Measurements from ENCODE around the gene GPR155. TPM values are rescaled to one million over a fixed set of nuclear protein-coding genes. Genes with fewer than 3 reads are reported as not detected.

The GPR155 gene
- total RNA-seq, 1 experiment from 2014 or later, result 2.1 TPM

DNA sequence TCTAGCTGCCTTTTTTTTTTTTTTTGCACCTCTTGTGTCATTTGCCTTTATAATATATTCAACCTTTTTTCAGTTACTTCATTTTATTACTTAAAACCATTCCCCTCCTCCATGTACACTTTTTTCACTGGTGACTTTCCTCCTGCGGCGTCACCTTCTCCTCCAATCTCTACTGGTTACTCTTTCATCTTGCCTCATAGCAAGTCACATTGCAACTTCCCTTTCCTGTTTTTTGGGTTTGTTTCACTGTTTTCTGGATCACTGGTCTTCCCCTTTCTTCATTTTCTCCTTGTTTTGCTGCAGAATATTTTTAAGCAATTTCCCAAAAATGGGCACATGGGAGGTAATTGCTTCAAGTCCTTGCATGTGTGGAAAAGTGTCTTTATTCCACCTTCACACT is 37.7 kb upstream of the GPR155 start:
- POLR2A ChIA-PET, result interaction anchor here (0.6 kb wide), 1 partner anchor 32 kb away, joined by 3 read pairs; no protein-coding TSS in a partner anchor
- TF ChIP-seq TCF7L2 (IDR thresholded peaks at IDR 0.05; ENCODE audit: low read depth, low read length), result no peak
- TF ChIP-seq, protein P1, sequence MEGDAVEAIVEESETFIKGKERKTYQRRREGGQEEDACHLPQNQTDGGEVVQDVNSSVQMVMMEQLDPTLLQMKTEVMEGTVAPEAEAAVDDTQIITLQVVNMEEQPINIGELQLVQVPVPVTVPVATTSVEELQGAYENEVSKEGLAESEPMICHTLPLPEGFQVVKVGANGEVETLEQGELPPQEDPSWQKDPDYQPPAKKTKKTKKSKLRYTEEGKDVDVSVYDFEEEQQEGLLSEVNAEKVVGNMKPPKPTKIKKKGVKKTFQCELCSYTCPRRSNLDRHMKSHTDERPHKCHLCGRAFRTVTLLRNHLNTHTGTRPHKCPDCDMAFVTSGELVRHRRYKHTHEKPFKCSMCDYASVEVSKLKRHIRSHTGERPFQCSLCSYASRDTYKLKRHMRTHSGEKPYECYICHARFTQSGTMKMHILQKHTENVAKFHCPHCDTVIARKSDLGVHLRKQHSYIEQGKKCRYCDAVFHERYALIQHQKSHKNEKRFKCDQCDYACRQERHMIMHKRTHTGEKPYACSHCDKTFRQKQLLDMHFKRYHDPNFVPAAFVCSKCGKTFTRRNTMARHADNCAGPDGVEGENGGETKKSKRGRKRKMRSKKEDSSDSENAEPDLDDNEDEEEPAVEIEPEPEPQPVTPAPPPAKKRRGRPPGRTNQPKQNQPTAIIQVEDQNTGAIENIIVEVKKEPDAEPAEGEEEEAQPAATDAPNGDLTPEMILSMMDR (IDR thresholded peaks at IDR 0.05), result no peak
- TF ChIP-seq SIN3A (IDR thresholded peaks at IDR 0.05; ENCODE audit: borderline replicate concordance, insufficient read depth, low read depth, low read length), result no peak
- TF ChIP-seq, protein P2, sequence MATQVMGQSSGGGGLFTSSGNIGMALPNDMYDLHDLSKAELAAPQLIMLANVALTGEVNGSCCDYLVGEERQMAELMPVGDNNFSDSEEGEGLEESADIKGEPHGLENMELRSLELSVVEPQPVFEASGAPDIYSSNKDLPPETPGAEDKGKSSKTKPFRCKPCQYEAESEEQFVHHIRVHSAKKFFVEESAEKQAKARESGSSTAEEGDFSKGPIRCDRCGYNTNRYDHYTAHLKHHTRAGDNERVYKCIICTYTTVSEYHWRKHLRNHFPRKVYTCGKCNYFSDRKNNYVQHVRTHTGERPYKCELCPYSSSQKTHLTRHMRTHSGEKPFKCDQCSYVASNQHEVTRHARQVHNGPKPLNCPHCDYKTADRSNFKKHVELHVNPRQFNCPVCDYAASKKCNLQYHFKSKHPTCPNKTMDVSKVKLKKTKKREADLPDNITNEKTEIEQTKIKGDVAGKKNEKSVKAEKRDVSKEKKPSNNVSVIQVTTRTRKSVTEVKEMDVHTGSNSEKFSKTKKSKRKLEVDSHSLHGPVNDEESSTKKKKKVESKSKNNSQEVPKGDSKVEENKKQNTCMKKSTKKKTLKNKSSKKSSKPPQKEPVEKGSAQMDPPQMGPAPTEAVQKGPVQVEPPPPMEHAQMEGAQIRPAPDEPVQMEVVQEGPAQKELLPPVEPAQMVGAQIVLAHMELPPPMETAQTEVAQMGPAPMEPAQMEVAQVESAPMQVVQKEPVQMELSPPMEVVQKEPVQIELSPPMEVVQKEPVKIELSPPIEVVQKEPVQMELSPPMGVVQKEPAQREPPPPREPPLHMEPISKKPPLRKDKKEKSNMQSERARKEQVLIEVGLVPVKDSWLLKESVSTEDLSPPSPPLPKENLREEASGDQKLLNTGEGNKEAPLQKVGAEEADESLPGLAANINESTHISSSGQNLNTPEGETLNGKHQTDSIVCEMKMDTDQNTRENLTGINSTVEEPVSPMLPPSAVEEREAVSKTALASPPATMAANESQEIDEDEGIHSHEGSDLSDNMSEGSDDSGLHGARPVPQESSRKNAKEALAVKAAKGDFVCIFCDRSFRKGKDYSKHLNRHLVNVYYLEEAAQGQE (IDR thresholded peaks at IDR 0.05; ENCODE audit: insufficient read depth in 1 of 2, low read depth in 2 of 2, low read length in 1 of 2), result no peak
- no peaks in the 10 kb centered on the region; the same call in 1 of the 2 replicates for H3K9me3 ChIP-seq (ENCODE audit: control insufficient read depth, insufficient read depth, low read depth, low read length)
- BruUV-seq (replicated peaks), result no TSS peak
- H3K4me1 ChIP-seq (ENCODE audit: control insufficient read depth, insufficient read depth, low read length), result no peaks in the 10 kb centered on the region
- H3K27me3 ChIP-seq (ENCODE audit: control insufficient read depth, insufficient read depth, low read length), result peaks cover 16% of the 10 kb centered on the region
- H3K27ac ChIP-seq (ENCODE audit: low read length), result no peak overlapping the region
- CTCF ChIA-PET, result no interaction called here
- in situ Hi-C loops (cut with HindIII; ENCODE audit: low pct_unique_long_range_greater_than_20kb, low sequenced_read_pairs) (loop anchor here (5.0 kb wide), 1 partner anchor 37 kb away; the partner anchor contains the start of gene GPR155), intact Hi-C loops (cut with micrococcal nuclease; ENCODE audit: unreplicated experiment) (no loop called here)
- H3K4me3 ChIP-seq (ENCODE audit: low read depth in 2 of 2, low read length in 2 of 2), result no peak overlapping the region
- H3K36me3 ChIP-seq (ENCODE audit: control insufficient read depth, insufficient read depth, low read length), result no peaks in the 10 kb centered on the region
- DNase-seq (ENCODE audit: low read depth, low spot score) (no peak), ATAC-seq (no peak)

DNA sequence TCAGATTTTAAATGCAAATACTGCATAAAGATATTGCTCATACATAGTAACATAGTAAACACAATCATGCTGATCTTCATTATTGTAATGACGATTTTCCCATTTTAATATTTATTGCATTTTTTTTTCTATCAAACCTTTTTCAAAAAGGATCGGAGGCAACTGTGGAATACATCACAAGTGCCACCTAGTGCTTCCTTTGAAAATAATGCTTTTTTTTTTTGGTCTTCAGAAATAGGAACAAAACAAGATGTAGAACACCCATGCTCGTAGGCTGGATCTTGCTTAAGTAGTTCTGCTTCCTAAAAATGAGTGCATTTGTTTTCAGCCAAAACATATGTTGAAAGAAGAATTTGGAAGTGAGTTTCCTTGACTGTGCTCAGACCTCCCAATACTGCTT is 35.7 kb upstream of the GPR155 start:
- Histone ChIP-seq H3K36me3 (ENCODE audit: control insufficient read depth, insufficient read depth, low read length) (no peaks in the 10 kb centered on the region), H3K27ac (ENCODE audit: low read length) (no peak overlapping the region), H3K27me3 (ENCODE audit: control insufficient read depth, insufficient read depth, low read length) (peaks cover 16% of the 10 kb centered on the region), H3K9me3 (ENCODE audit: control insufficient read depth, insufficient read depth, low read depth, low read length) (no peaks in the 10 kb centered on the region), H3K4me1 (ENCODE audit: control insufficient read depth, insufficient read depth, low read length) (no peaks in the 10 kb centered on the region), H3K4me3 (ENCODE audit: low read depth in 2 of 2, low read length in 2 of 2) (no peak overlapping the region)
- intact Hi-C loops (cut with micrococcal nuclease; ENCODE audit: unreplicated experiment), result loop anchor here (2.0 kb wide), 1 partner anchor 60 kb away; no protein-coding TSS in a partner anchor
- BruUV-seq (replicated peaks), result no TSS peak
- no peak for DNase-seq (ENCODE audit: low read depth, low spot score)
- POLR2A ChIA-PET, result no interaction called here
- CTCF ChIA-PET, result interaction anchor here (0.6 kb wide), 1 partner anchor 189 kb away, joined by 4 read pairs; no protein-coding TSS in a partner anchor
- TF ChIP-seq, protein P1 (IDR thresholded peaks at IDR 0.05), result peak; percentile 52; the same call in 1 of the 2 replicates
- TF ChIP-seq POLR2AphosphoS5 (IDR thresholded peaks at IDR 0.05; ENCODE audit: low read depth, low read length) (no peak), SIN3A (IDR thresholded peaks at IDR 0.05; ENCODE audit: borderline replicate concordance, insufficient read depth, low read depth, low read length) (no peak)
- ATAC-seq, result no peak
- in situ Hi-C loops (cut with HindIII; ENCODE audit: low pct_unique_long_range_greater_than_20kb, low sequenced_read_pairs), result loop anchor here (5.0 kb wide), 1 partner anchor 35 kb away; the partner anchor contains the start of gene GPR155
